ENCODE measurements around the gene ELMO1. TPM values are rescaled to one million over a fixed set of nuclear protein-coding genes. Genes with fewer than 3 reads are reported as not detected.

The ELMO1 gene
- total and polyA plus RNA-seq, 10 of the 15 experiments (the other 5 are each of a cell fraction or from before 2014, with no cell fraction given) = 22.6 to 85.9 (median 56.6) TPM

GRCh38 chr7:37287131-37287855, 161.4 kb downstream of the ELMO1 start (continued):
- TF ChIP-seq ATF7 (IDR thresholded peaks at IDR 0.05; ENCODE audit: low read depth) (no peak), EGR1 (IDR thresholded peaks at IDR 0.05; ENCODE audit: borderline replicate concordance in 1 of 2, low read depth in 2 of 2, low read length in 2 of 2) (no peak), BHLHE40 (IDR thresholded peaks at IDR 0.05; ENCODE audit: borderline replicate concordance in 1 of 2, low read depth in 2 of 2, low read length in 1 of 2) (0 out of 4 replicates have a peak, but pooled peaks of 1 of the 2 experiments have one; percentile 19), POU2F2 (IDR thresholded peaks at IDR 0.05; ENCODE audit: borderline replicate concordance, low read depth, low read length) (0 out of 3 replicates have a peak, but pooled peaks have one; percentile 26), POLR2AphosphoS2 (IDR thresholded peaks at IDR 0.05; ENCODE audit: low read depth, low read length) (no peak), ZBTB11 (CRISPR knock-in tag; IDR thresholded peaks at IDR 0.05) (no peak)

GRCh38 chr7:37286454-37286832, 162.2 kb downstream of the ELMO1 start:
- FAIRE-seq (no peak), DNase-seq (ENCODE audit: low read depth, low spot score) (no peak), ATAC-seq (no peak)
- H3K36me3 ChIP-seq (ENCODE audit: control insufficient read depth in 2 of 2, insufficient read depth in 2 of 2, low read length in 1 of 2) = no peaks in the 10 kb centered on the region
- WGBS (ENCODE audit: insufficient coverage, insufficient replicate concordance, low lambda C conversion rate, missing lambda C conversion rate) = 58% methylated on average over 2 of the region's 2 CpGs
- ChIA-PET POLR2A (interaction anchor here (0.7 kb wide), 1 partner anchor 8 kb away, joined by 3 read pairs; no protein-coding TSS in a partner anchor), RAD21 (ENCODE audit: unreplicated experiment) (interaction anchor here (1.4 to 5.2 kb wide), 4 partner anchors 9 to 209 kb away, joined by 3 to 100 read pairs (median 6); no protein-coding TSS in a partner anchor), CTCF (interaction anchor here (0.7 to 8.0 kb wide), 17 partner anchors 9 to 445 kb away, joined by 3 to 298 read pairs (median 4); partner anchors contain the start of gene ELMO1), SMC1A (ENCODE audit: uncharacterized antibody, unreplicated experiment) (interaction anchor here (0.7 to 10.7 kb wide), 14 partner anchors 9 to 537 kb away, joined by 3 to 122 read pairs (median 5); no protein-coding TSS in a partner anchor)
- H3K27me3 ChIP-seq (replicated peaks in 1 of 2; ENCODE audit: control insufficient read depth in 2 of 2, insufficient read depth in 2 of 2, low read length in 1 of 2) = no peaks in the 10 kb centered on the region
- H4K20me1 ChIP-seq (ENCODE audit: control insufficient read depth, insufficient read depth) = 0 out of 2 replicates have a peak, but pooled peaks cover 3% of the 10 kb centered on the region
- no peaks in the 10 kb centered on the region for H3K9me3 ChIP-seq (replicated peaks; ENCODE audit: control insufficient read depth, insufficient read depth, low read length)
- peaks cover 11% of the 10 kb centered on the region for H3K4me1 ChIP-seq (ENCODE audit: control insufficient read depth, insufficient read depth, low read length)
- no TSS peak for BruUV-seq (replicated peaks)
- in situ Hi-C loops (cut with MboI) = loop anchor here (5.0 kb wide), 1 partner anchor 56 kb away; no protein-coding TSS in a partner anchor
- H3K79me2 ChIP-seq (ENCODE audit: control insufficient read depth, insufficient read depth, low read length) = peaks cover 5% of the 10 kb centered on the region
- intact Hi-C loops (cut with micrococcal nuclease; ENCODE audit: unreplicated experiment) = no loop called here
- H3K4me2 ChIP-seq (ENCODE audit: control insufficient read depth, insufficient read depth) = no peak overlapping the region
- no peak overlapping the region for H3K9ac ChIP-seq (ENCODE audit: control insufficient read depth, insufficient read depth, low read length)
- no peak overlapping the region for H3K4me3 ChIP-seq
- H2AFZ ChIP-seq (ENCODE audit: control insufficient read depth, low read depth, low read length) = no peak overlapping the region
- H3K27ac ChIP-seq (ENCODE audit: control insufficient read depth, insufficient read depth) = no peak overlapping the region
- no peak for TF ChIP-seq TCF7 (IDR thresholded peaks at IDR 0.05; ENCODE audit: borderline replicate concordance)
- no peak for TF ChIP-seq NFYB (IDR thresholded peaks at IDR 0.05; ENCODE audit: insufficient read depth, low read depth, low read length)
- TF ChIP-seq USF2 (IDR thresholded peaks at IDR 0.05; ENCODE audit: borderline replicate concordance, low read depth, low read length) = no peak
- no peak for TF ChIP-seq MTA3 (IDR thresholded peaks at IDR 0.05; ENCODE audit: borderline replicate concordance, low read length)
- TF ChIP-seq SPI1 (IDR thresholded peaks at IDR 0.05; ENCODE audit: borderline replicate concordance, insufficient read depth, low read depth, low read length) = no peak
- TF ChIP-seq YY1 (IDR thresholded peaks at IDR 0.05; ENCODE audit: low read depth, low read length) = no peak
- no peak for TF ChIP-seq ZNF274 (IDR thresholded peaks at IDR 0.05; ENCODE audit: insufficient read depth, insufficient read length)
- TF ChIP-seq ETV6 (conservative IDR thresholded peaks at IDR 0.05 in 1 of 2, IDR thresholded peaks at IDR 0.05 in 1 of 2; ENCODE audit: borderline replicate concordance in 1 of 2, low read depth in 1 of 2) = no peak
- TF ChIP-seq RFX5 (IDR thresholded peaks at IDR 0.05; ENCODE audit: low read depth, low read length) = no peak
- TF ChIP-seq RUNX3 (IDR thresholded peaks at IDR 0.05; ENCODE audit: low read length) = no peak
- TF ChIP-seq CHD1 (IDR thresholded peaks at IDR 0.05; ENCODE audit: low read depth, low read length) = no peak
- TF ChIP-seq TAF1 (IDR thresholded peaks at IDR 0.05; ENCODE audit: borderline replicate concordance, low read depth, low read length) = no peak

All from GM12878 (cell line).